Transverse colon (tissue), 4 donors: Measurements from ENCODE around the gene IL36A. TPM values are rescaled to one million over a fixed set of nuclear protein-coding genes. Genes with fewer than 3 reads are reported as not detected.

ENCODE experiments used
- DNase-seq: peaks from one replicate; pipeline ENCODE4 v3.0.0-alpha.2; 2019
- H3K27ac ChIP-seq, 4 donors: fragments of 200-600 bp; sonication (generic); 2 replicates each; pipeline ENCODE4 v1.5.1; 2016 to 2018; ENCODE audit warnings: inconsistent platforms in 4 of 4
- H3K27me3 ChIP-seq: fragments of 200-600 bp; sonication (generic); 2 replicates; pipeline ENCODE4 v1.5.1; 2017; ENCODE audit warnings: inconsistent platforms
- H3K36me3 ChIP-seq, 4 donors: fragments of 200-600 bp; sonication (generic); 2 replicates each; pipeline ENCODE4 v1.5.1; 2017 to 2019; ENCODE audit warnings: inconsistent platforms in 4 of 4
- H3K4me1 ChIP-seq, 4 donors: fragments of 200-600 bp; sonication (generic); 2 replicates each; pipeline ENCODE4 v1.5.1; 2017 to 2020; ENCODE audit warnings: inconsistent platforms in 4 of 4
- H3K4me3 ChIP-seq, 4 donors: fragments of 200-600 bp; sonication (generic); 1 replicate in 1 of 4; 2 replicates in 3 of 4; pipeline versions ENCODE4 v1.5.1 to v1.6.1; 2017 to 2019; ENCODE audit warnings: inconsistent platforms in 4 of 4
- H3K9me3 ChIP-seq, 2 donors: fragments of 200-600 bp; sonication (generic); 2 replicates each; pipeline ENCODE4 v1.5.1; 2017 to 2019; ENCODE audit warnings: inconsistent platforms in 2 of 2
- CTCF ChIP-seq, 5 experiments: fragments of 200-600 bp in 3 of 5; fragments of 450-650 bp in 2 of 5; sonication (generic) in 3 of 5; IDR thresholded peaks; 1 replicate in 2 of 5; 2 replicates in 3 of 5; pipeline ENCODE4 v1.5.1; 2016 to 2017; ENCODE audit warnings: antibody characterized with exemption in 5 of 5, inconsistent platforms in 3 of 5, mild to moderate bottlenecking in 2 of 5, moderate library complexity in 1 of 5
- EP300 ChIP-seq: sonication (generic); formaldehyde crosslinking; IDR thresholded peaks from one replicate; pipeline ENCODE4 v1.6.1; 2017; ENCODE audit warnings: antibody characterized with exemption, low read depth
- POLR2A ChIP-seq: fragments of 450-650 bp; IDR thresholded peaks from one replicate; pipeline ENCODE4 v1.6.1; 2016; ENCODE audit warnings: antibody characterized with exemption, mild to moderate bottlenecking, moderate library complexity
- POLR2AphosphoS5 ChIP-seq, 3 donors: sonication (generic); formaldehyde crosslinking; IDR thresholded peaks; one replicate each; pipeline ENCODE4 v1.6.1; 2016; ENCODE audit warnings: antibody characterized with exemption in 3 of 3
- WGBS, 2 donors: methylation state at CpG; one replicate each; pipeline ENCODE4 v1.1.5; 2018; ENCODE audit warnings: low coverage in 1 of 2; 5-methylcytosine and 5-hydroxymethylcytosine counted together
- in situ Hi-C, 4 donors: fragments of 200-750 bp; cut with MboI; loops; one replicate each; pipeline versions ENCODE4 v1.15.0 to v1.15.1; 2017; ENCODE audit warnings: low sequenced_read_pairs in 3 of 4, low pct_ligation_motif_present in 1 of 4, low pct_unique_long_range_greater_than_20kb in 1 of 4
- intact Hi-C: fragments of 100-400 bp; cut with DNase I; formaldehyde crosslinking; loops from one replicate; pipeline ENCODE4 v1.15.1; 2023; ENCODE audit warnings: low total_unique reads
- total RNA-seq, 4 donors: library from RNA; depleted of rRNA; stranded (reverse); fragments of >200 nt; gene quantifications; one replicate each; pipeline ENCODE4 v1.1.0, GENCODE V29; 2016

IL36A gene
- total RNA-seq, 4 donors from 2014 or later = not detected

DNA sequence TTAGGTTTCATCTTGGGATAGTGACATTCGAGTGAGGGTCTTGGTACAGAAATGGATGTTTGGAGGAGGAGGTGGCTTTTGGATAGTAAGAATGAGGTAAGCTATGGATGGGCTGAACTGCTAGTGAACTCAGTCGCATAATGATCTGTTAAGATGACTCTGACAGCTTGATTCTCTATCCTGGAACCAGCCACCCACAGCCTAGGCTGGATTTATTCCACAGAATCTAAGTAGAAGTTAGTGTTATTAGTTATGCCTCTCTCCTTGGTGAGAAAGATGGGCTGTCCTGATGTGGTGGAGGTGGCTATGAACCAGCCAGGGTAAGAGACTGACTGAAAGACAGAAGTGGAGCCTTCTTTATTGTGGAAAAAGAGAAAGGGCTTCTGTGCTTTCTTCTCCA lies 22.4 kb downstream of the IL36A start:
- no peak overlapping the region for H3K27ac ChIP-seq
- H3K9me3 ChIP-seq = no peaks in the 10 kb centered on the region
- TF ChIP-seq CTCF (IDR thresholded peaks at IDR 0.05) (no peak), POLR2AphosphoS5 (IDR thresholded peaks at IDR 0.05) (no peak), POLR2A (no peak), EP300 (no peak)
- intact Hi-C loops (no loop called here), in situ Hi-C loops (no loop called here)
- 71 to 75% methylated on average over 2 of the region's 2 CpGs for WGBS, 2 donors
- no peaks in the 10 kb centered on the region for H3K4me1 ChIP-seq
- H3K4me3 ChIP-seq = no peak overlapping the region
- peaks cover 36% of the 10 kb centered on the region for H3K27me3 ChIP-seq
- no peak for DNase-seq
- no peaks in the 10 kb centered on the region for H3K36me3 ChIP-seq

GRCh38 chr2:113028112-113028511 lies 22.9 kb downstream of the IL36A start:
- no peak overlapping the region for H3K27ac ChIP-seq
- TF ChIP-seq POLR2AphosphoS5 (IDR thresholded peaks at IDR 0.05) = no peak
- DNase-seq = no peak
- H3K9me3 ChIP-seq = no peaks in the 10 kb centered on the region
- no peaks in the 10 kb centered on the region for H3K36me3 ChIP-seq
- 17% methylated on average over 1 of the region's 1 CpG; no CpG with 5 or more reads in 1 of the 2 donors for WGBS, 2 donors
- no peaks in the 10 kb centered on the region for H3K4me1 ChIP-seq
- in situ Hi-C loops (no loop called here), intact Hi-C loops (no loop called here)
- H3K27me3 ChIP-seq = peaks cover 33% of the 10 kb centered on the region
- no peak overlapping the region for H3K4me3 ChIP-seq

GRCh38 chr2:113032737-113033136 lies 27.5 kb downstream of the IL36A start:
- H3K4me1 ChIP-seq = no peaks in the 10 kb centered on the region
- H3K4me3 ChIP-seq = no peak overlapping the region
- WGBS, 2 donors = 64 to 67% methylated on average over 1 of the region's 1 CpG
- TF ChIP-seq CTCF (IDR thresholded peaks at IDR 0.05) (no peak), POLR2AphosphoS5 (IDR thresholded peaks at IDR 0.05) (no peak), EP300 (no peak), POLR2A (no peak)
- no peaks in the 10 kb centered on the region for H3K36me3 ChIP-seq
- intact Hi-C loops = no loop called here
- H3K27me3 ChIP-seq = peaks cover 25% of the 10 kb centered on the region
- in situ Hi-C loops = no loop called here
- no peak for DNase-seq
- H3K27ac ChIP-seq = no peak overlapping the region
- H3K9me3 ChIP-seq = no peaks in the 10 kb centered on the region

DNA sequence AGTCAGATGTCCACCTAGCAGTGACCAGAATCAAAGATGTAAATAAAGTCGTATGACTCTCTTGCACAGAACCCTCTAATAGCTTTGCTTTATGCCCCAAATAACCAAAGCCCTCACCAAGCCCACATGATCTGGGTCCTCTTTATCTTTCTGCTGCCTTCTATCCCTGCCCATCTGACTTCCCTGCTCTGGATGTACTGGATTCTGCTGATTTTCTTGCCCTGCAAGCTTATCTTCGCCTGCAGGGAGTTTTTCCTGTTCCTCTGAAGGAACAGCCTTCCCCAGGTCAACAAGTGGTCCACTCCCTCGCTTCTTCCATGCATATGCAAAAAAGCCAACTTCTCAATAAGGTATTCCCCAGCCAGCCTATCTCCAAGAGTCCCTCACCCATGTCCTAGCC lies 28.8 kb downstream of the IL36A start:
- Histone ChIP-seq H3K4me3 (no peak overlapping the region), H3K9me3 (no peaks in the 10 kb centered on the region), H3K27ac (no peak overlapping the region), H3K27me3 (peaks cover 25% of the 10 kb centered on the region), H3K36me3 (no peaks in the 10 kb centered on the region), H3K4me1 (peaks cover 0 to 2% (median 0%) of the 10 kb centered on the region in 4 donors)
- intact Hi-C loops = no loop called here
- in situ Hi-C loops = no loop called here
- WGBS, 2 donors = 73 to 83% methylated on average over 3 of the region's 3 CpGs
- TF ChIP-seq CTCF (IDR thresholded peaks at IDR 0.05) = no peak
- TF ChIP-seq POLR2AphosphoS5 (IDR thresholded peaks at IDR 0.05) = no peak
- TF ChIP-seq POLR2A = no peak
- DNase-seq = no peak

- no peak for DNase-seq
- 90% methylated on average over 9 of the region's 9 CpGs; no CpG with 5 or more reads in 1 of the 2 donors for WGBS, 2 donors
- no peak overlapping the region for H3K4me3 ChIP-seq
- H3K4me1 ChIP-seq = peaks cover 0 to 15% (median 0%) of the 10 kb centered on the region in 4 donors
- in situ Hi-C loops = no loop called here
- TF ChIP-seq CTCF (IDR thresholded peaks at IDR 0.05) = no peak
- TF ChIP-seq EP300 = no peak
- TF ChIP-seq POLR2A = no peak
- no peak for TF ChIP-seq POLR2AphosphoS5 (IDR thresholded peaks at IDR 0.05)
- H3K27ac ChIP-seq = no peak overlapping the region
- no peaks in the 10 kb centered on the region for H3K9me3 ChIP-seq
- peaks cover 7% of the 10 kb centered on the region for H3K27me3 ChIP-seq
- no peaks in the 10 kb centered on the region for H3K36me3 ChIP-seq
- intact Hi-C loops = no loop called here
Measured at GRCh38 chr2:113036763-113037162, 31.5 kb downstream of the IL36A start.
